ENCODE data around the gene WIPF1. TPM values are rescaled to one million over a fixed set of nuclear protein-coding genes. Genes with fewer than 3 reads are reported as not detected.

The WIPF1 gene
- total RNA-seq, 2 donors from 2014 or later, result 6.7 to 21.4 TPM

DNA sequence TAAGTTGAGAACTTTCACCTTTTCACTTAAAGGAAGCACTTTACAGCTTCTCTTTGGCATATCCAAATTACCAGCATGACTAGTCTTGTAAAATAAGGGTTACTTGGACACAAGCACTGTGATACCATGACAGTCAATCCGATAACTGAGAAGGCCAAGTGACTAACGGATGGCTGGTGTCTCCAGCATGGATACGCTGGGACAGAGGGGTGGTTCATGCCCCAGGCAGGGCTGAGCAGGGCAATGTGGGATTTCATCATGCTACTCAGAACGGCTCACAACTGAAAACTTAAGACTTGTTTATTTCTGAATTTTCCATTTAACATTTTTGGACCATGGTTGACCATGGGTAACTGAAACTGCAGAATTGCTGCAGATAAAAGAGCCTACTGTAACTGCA, 67.7 kb downstream of the WIPF1 start:
- Histone ChIP-seq H3K4me3 (no peak overlapping the region), H3K36me3 (no peaks in the 10 kb centered on the region), H3K9ac (ENCODE audit: low read depth in 2 of 2, low read length in 2 of 2) (no peak overlapping the region), H3K27me3 (no peaks in the 10 kb centered on the region), H3K9me3 (no peaks in the 10 kb centered on the region), H3K27ac (no peak overlapping the region), H3K4me1 (no peaks in the 10 kb centered on the region)
- DNase-seq, result no peak
- TF ChIP-seq, protein P1, sequence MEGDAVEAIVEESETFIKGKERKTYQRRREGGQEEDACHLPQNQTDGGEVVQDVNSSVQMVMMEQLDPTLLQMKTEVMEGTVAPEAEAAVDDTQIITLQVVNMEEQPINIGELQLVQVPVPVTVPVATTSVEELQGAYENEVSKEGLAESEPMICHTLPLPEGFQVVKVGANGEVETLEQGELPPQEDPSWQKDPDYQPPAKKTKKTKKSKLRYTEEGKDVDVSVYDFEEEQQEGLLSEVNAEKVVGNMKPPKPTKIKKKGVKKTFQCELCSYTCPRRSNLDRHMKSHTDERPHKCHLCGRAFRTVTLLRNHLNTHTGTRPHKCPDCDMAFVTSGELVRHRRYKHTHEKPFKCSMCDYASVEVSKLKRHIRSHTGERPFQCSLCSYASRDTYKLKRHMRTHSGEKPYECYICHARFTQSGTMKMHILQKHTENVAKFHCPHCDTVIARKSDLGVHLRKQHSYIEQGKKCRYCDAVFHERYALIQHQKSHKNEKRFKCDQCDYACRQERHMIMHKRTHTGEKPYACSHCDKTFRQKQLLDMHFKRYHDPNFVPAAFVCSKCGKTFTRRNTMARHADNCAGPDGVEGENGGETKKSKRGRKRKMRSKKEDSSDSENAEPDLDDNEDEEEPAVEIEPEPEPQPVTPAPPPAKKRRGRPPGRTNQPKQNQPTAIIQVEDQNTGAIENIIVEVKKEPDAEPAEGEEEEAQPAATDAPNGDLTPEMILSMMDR (IDR thresholded peaks at IDR 0.05), result no peak
- intact Hi-C loops (cut with DNase I), result no loop called here

DNA sequence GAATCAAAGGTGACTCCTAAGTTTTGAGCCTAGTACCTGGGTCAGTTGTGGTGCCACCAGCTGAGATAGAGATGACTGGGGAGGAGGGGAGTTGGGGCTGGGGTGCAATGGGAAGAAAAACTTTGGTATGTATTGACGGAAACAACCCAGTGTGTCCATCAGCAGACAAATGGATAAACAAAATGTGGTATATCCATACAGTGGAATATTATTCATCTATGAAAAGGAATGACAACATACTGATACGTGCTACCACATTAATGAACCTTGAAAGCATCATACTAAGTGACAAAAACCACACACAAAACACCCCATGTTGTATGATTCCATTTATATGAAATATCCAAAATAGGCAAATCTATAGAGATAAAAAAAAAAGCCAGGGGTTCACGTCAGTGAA, 69.6 kb downstream of the WIPF1 start:
- Histone ChIP-seq H3K27ac (no peak overlapping the region), H3K4me3 (no peak overlapping the region), H3K9ac (ENCODE audit: low read depth in 2 of 2, low read length in 2 of 2) (no peak overlapping the region), H3K9me3 (no peaks in the 10 kb centered on the region), H3K4me1 (no peaks in the 10 kb centered on the region), H3K36me3 (no peaks in the 10 kb centered on the region), H3K27me3 (no peaks in the 10 kb centered on the region)
- TF ChIP-seq, protein P1 (IDR thresholded peaks at IDR 0.05), result no peak
- intact Hi-C loops (cut with DNase I), result no loop called here
- DNase-seq, result no peak

DNA sequence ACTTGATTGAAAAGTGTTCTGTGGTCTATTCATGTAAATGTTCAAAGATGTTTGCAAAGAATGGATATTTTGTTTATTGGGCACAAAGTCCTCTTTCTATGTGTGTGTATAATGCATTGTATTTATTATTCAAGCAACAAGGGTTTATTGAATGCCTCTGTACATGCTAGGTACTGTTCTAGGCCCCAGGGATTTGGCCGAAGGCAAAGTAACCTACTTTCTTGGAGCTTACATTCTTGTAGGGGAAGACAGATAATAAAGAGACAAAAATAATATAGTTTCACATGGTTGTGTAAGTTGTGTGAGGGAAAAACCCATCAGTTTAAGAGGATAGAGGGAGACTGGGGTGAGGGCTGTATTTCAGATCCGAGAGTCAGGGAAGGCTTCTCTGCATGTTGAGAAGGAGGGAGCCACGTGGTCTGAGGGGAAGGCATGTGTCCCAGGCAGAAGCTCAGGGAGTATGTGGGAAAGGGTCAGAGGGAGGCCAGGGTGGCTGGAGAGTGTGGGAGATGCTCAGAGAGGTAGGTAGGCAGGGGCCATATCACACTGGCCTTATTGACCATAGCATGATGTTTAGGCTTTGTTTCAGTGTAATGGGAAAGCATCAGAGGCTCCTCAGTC, 70.4 kb downstream of the WIPF1 start:
- DNase-seq, result no peak
- Histone ChIP-seq H3K9ac (ENCODE audit: low read depth in 2 of 2, low read length in 2 of 2) (no peak overlapping the region), H3K4me1 (no peaks in the 10 kb centered on the region), H3K9me3 (no peaks in the 10 kb centered on the region), H3K27me3 (no peaks in the 10 kb centered on the region), H3K36me3 (no peaks in the 10 kb centered on the region), H3K27ac (no peak overlapping the region), H3K4me3 (no peak overlapping the region)
- intact Hi-C loops (cut with DNase I), result no loop called here
- TF ChIP-seq, protein P1 (IDR thresholded peaks at IDR 0.05), result no peak

DNA sequence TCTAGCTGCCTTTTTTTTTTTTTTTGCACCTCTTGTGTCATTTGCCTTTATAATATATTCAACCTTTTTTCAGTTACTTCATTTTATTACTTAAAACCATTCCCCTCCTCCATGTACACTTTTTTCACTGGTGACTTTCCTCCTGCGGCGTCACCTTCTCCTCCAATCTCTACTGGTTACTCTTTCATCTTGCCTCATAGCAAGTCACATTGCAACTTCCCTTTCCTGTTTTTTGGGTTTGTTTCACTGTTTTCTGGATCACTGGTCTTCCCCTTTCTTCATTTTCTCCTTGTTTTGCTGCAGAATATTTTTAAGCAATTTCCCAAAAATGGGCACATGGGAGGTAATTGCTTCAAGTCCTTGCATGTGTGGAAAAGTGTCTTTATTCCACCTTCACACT, 73.1 kb downstream of the WIPF1 start:
- TF ChIP-seq, protein P1 (IDR thresholded peaks at IDR 0.05), result no peak
- no peak for DNase-seq
- H3K36me3 ChIP-seq, result no peaks in the 10 kb centered on the region
- H3K27me3 ChIP-seq, result no peaks in the 10 kb centered on the region
- H3K9me3 ChIP-seq, result no peaks in the 10 kb centered on the region
- no peak overlapping the region for H3K27ac ChIP-seq
- intact Hi-C loops (cut with DNase I), result no loop called here
- H3K9ac ChIP-seq (ENCODE audit: low read depth in 2 of 2, low read length in 2 of 2), result no peak overlapping the region
- no peak overlapping the region for H3K4me3 ChIP-seq
- no peaks in the 10 kb centered on the region for H3K4me1 ChIP-seq

DNA sequence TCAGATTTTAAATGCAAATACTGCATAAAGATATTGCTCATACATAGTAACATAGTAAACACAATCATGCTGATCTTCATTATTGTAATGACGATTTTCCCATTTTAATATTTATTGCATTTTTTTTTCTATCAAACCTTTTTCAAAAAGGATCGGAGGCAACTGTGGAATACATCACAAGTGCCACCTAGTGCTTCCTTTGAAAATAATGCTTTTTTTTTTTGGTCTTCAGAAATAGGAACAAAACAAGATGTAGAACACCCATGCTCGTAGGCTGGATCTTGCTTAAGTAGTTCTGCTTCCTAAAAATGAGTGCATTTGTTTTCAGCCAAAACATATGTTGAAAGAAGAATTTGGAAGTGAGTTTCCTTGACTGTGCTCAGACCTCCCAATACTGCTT, 75.1 kb downstream of the WIPF1 start:
- TF ChIP-seq, protein P1 (IDR thresholded peaks at IDR 0.05), result no peak
- Histone ChIP-seq H3K27ac (no peak overlapping the region), H3K36me3 (no peaks in the 10 kb centered on the region), H3K4me3 (no peak overlapping the region), H3K27me3 (no peaks in the 10 kb centered on the region), H3K4me1 (no peaks in the 10 kb centered on the region), H3K9me3 (no peaks in the 10 kb centered on the region), H3K9ac (ENCODE audit: low read depth in 2 of 2, low read length in 2 of 2) (no peak overlapping the region)
- intact Hi-C loops (cut with DNase I), result no loop called here
- DNase-seq, result no peak

Data from colonic mucosa (tissue), 4 donors.